HG02798 (cell line): ENCODE measurements around the gene SLC37A4.
"Not testable (repeated sequence)": the region's sequence is repeated elsewhere in the genome, so short reads cannot be mapped to it uniquely, and the experiment has no call there.

ENCODE experiments used
- ATAC-seq: cut with Tn5 transposase; IDR thresholded peaks from one replicate; pipeline ENCODE4 v1.9.1; 2021; ENCODE audit warnings: mild to moderate bottlenecking; ENCODE audit not compliant: unreplicated experiment, poor library complexity

The SLC37A4 gene

DNA sequence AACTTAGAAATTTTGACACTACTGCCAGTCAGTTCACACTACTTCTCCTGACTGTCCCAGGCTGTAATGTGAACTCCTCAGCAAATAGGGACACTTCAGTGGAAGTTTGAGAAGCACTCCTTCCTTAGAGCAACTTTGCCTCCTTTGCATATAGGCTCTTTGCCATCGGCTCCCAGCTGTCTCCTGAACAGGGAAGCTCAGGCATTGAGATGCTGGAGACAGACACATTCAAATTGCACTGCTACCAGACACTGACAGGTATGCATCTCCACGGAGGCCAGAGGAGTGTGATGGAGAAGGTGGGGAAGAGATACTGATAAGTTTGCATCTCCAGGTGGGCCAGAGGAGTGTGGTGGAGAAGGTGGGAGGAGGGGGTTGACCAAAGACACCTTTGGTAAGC, 10.7 kb downstream of the SLC37A4 start:
- ATAC-seq: no peak

DNA sequence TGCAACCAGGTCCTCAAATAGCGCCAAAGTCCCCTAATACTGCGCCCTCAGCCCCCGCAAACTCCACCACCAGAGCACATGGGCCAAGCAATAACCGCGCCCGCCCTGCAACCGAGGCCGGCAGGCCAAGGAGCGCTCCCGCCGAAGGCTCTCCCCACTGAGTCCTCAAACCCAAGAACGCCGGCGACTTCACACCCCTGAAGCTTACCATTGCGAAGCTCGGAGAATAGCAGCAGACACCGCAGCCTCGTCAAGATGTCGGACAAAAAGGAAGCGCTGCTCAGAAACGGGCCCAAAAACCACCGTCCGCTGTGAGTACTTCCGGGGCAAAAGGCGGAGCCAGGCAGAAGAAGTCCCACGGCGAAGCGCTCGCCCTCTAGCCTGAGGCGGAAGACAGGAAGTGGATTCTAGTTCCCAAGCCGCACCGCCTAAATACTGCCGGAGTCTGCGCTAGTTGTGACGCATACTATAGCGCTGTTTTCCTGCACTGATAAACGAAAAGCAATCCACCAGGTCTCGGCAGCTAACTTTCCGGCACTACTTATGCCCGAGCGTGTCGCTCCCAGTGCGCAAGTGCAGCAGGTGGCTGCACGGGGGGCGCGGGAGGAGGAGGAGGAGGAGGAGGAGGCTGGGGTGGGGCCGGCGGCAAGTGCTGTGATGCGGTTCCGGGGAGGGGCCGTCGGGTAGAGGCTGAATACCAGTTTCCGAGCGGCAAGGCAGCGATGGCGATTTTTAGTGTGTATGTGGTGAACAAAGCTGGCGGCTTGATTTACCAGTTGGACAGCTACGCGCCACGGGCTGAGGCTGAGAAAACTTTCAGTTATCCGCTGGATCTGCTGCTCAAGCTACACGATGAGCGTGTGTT, 12.4 kb downstream of the SLC37A4 start, which contains the start of the genes RPS25 and TRAPPC4:
Gene RPS25, minus strand, starts transcription at position 270 of the 865 bp plus-strand sequence. Its CDS starts 59 bp downstream, at position 211.
Gene TRAPPC4, plus strand, starts transcription at position 693 of the 865 bp plus-strand sequence. Its CDS starts 30 bp downstream, at position 723.
- peak; percentile 90 for ATAC-seq

DNA sequence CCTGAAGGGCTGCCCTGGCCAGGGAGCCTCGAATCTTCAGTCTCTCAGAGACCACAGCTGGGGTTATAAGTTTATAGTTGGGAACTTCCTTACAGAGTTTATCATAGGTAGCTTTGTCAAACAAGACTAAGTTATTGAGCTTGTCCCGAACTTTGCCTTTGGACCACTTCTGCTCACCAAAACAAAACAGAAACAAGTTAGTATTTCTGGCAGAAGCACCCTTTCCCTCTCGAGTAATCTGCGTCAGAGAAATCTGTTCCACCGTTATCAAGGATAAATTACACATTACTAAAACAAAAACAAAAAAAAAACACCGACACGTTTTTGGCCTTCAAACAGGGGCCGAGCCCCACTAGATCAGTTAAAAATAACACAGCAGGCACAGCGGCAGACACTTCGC, 13.3 kb downstream of the SLC37A4 start:
- not testable (repeated sequence) for ATAC-seq

DNA sequence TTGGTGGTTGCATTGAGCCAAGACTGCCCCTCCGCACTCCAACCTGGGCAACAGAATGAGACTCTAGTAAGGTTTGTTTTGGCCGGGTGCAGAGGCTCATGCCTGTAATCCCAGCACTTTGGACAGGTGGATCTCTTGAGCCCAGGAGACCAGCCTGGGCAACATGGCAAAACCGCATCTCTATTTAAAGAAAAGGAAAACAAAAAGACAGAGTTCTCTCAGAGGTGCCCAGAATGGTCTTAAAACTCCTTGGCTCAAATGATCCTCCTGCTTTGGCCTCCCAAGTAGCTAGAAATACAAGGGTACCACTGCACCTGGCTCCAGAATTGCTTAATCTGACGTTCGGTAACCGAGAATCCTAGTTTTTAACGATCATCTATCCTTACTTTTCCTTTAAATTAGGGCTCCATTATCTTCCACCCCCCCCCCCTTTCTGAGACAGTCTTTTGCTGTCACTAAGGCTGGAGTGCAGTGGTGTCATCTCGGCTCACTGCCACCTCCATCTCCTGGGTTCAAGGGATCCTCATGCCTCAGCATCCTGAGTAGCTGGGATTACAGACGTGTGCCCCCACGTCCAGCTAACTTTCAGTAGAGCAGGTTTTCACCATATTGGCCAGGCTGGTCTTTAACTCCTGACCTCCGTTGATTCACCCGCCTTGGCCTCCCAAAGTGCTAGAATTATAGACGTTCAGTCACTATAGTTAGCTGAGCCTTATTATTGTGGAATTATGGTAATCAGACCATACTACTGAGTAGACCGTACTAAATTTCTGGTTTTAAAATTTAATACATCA, 14.3 kb downstream of the SLC37A4 start:
- no peak for ATAC-seq

DNA sequence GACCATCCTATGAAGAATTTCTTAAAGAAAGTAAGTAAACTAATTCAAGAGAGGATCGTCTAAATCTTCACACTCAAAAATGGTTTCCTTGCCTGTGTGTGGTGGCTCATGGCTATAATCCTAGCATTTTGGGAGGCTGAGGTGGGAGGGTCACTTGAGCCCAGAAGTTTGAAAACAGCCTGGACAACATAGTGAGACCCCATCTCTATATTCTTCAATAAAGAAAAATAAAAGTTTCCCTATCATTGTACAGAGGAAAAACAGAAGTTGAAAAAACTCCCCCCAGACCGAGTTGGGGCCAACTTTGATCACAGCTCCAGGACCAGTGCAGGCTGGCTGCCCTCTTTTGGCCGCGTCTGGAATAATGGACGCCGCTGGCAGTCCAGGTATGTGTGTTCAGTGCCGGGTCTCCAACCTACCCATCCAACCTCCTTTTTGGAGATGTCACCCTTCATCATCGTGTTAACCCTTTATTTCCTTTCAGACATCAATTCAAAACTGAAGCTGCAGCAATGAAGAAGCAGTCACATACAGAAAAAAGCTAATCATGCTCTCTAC, 15.5 kb downstream of the SLC37A4 start:
- no peak for ATAC-seq

DNA sequence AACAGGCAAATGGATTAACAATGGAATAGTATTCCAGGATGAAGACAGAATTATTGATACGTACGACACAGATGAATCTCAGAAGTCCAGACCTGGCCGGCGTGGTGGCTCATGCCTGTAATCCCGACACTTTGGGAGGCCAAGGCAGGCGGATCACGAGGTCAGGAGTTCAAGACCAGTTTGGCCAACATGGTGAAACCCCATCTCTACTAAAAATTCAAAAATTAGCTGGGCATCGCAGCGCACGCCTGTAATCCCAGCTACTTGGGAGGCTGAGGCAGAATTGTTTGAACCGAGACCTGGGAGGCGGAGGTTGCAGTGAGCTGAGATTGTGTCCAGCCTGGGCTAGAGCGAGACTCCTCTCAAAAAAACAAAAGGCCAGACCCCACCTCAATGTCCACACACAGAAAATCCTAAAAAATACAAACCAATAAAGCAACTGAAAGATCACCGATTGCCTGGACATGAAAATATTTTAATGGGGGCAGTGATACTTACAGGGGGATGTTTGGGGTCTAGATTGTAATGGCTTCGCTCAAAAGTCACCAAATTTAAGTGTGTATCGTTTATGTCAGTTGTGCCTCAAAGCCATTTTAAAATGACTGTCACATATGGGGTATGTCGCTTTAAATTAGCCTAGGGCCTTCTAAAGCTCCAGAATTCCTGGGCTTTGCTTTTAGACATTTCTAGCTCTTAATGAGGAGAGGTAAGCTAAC, 16.3 kb downstream of the SLC37A4 start:
- no peak for ATAC-seq

DNA sequence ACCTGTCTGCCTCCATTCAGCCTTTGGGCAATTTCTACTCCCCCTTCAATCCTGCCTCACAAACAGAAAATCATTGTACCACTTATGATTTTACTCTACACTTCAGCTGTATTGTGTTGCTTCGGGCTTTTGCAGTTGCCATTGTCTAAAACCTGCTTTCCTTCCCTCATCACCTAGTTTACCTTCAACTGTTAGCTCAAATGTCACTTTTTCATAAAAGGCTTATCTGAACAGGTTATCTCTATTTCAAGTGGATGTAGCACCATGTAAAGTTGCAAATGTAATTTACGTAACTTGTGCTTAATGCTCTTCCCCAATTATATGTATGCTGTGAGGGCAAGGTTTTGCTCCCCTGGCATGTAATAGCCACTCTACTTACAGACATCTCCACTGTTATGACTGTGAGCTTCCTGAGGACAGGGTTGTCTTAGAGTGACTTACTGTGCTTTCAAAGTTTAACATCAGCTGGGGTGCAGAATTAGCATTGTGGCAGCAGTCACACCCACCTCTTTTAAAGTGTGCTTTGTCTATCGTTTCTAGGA, 18.0 kb downstream of the SLC37A4 start:
- no peak for ATAC-seq

DNA sequence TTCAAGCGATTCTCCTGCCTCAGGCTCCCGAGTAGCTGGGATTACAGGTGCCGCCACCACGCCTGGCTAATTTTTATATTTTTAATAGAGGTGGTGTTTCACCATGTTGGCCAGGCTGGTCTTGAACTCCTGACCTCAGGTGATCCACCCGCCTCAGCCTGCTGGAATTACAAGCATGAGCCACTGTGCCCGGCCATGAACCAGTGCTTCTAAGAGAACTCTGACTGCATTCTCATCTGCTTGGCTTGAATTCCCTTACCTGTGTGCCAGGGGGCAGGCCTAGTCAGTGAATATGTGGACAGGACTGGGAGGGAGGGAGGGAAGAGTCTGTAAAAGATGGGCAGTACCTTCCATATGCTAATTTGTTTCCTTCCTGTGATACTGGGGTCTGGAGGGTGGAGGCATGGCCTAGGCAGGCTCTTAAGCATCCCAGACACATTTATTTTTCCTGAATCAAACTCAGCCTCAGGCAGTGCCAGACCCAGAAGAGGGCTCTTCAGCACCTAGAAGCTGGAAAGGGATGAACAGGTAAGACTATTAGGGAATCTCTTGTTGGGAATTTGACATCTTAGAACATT, 19.1 kb downstream of the SLC37A4 start:
- no peak for ATAC-seq

DNA sequence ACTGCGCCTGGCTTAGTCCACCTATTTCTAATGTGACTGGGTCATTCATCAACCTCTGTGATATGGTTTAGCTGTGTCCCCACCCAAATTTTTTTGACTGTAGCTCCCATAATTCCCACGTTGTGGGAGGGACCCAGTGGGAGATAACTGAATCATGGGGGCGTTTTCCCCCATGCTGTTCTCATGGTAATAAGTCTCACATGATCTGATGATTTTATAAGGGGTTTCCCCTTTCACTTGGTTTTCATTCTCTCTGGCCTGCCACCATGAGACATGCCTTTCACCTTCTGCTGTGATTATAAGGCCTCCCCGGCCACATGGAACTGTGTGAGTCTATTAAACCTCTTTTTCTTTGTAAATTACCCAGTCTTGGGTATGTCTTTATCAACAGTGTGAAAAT, 24.0 kb downstream of the SLC37A4 start:
- ATAC-seq: no peak

DNA sequence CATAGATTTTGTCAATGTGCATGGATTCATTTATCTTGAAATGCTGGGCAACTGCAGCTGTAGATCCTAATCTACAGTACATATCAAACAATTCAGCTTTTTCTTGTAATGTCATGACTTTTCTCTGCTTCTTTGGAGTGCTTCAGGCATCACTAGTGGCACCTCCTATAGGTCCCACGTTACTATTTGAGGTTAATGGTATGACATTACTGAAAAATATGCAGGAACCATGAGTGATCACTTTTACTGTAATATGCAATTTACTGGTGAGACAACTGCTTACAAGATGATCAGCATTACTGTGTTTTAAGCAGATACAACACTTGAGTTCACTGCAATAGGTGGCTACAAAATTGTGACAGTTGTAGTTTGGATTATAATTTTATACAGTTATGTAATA, 29.8 kb downstream of the SLC37A4 start:
- ATAC-seq: no peak

DNA sequence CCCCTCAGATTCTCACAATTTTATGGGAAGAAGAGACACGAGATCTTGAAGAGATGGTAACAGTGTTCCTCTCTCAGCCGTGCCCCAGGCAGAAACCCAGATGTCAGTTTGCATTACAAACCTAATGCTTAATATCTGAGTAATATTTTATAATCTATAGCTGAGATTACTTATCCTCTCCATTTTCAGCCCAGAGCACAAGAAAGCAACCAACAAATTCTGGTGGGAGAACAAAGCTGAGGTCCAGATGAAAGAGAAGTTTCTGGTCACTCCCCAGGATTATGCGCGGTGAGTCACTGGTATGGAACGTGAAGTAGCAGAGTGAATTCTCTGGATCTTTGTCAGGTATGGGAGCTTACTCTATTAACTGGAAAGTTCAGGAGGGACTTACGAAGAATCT, 31.9 kb downstream of the SLC37A4 start:
- no peak for ATAC-seq

DNA sequence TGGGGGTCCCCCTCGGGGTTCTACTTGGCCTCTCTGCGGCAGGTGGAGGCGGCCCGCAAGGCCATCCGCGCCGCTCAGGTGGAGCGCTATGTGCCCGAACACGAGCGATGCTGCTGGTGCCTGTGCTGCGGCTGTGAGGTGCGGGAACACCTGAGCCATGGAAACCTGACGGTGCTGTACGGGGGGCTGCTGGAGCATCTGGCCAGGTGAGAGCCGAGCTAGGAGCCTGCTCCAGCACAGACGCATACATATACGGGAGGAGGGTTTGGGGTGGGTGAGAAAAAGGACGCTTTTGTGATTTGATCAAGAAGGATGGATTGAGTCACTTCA, 32.3 kb downstream of the SLC37A4 start:
- ATAC-seq: no peak

DNA sequence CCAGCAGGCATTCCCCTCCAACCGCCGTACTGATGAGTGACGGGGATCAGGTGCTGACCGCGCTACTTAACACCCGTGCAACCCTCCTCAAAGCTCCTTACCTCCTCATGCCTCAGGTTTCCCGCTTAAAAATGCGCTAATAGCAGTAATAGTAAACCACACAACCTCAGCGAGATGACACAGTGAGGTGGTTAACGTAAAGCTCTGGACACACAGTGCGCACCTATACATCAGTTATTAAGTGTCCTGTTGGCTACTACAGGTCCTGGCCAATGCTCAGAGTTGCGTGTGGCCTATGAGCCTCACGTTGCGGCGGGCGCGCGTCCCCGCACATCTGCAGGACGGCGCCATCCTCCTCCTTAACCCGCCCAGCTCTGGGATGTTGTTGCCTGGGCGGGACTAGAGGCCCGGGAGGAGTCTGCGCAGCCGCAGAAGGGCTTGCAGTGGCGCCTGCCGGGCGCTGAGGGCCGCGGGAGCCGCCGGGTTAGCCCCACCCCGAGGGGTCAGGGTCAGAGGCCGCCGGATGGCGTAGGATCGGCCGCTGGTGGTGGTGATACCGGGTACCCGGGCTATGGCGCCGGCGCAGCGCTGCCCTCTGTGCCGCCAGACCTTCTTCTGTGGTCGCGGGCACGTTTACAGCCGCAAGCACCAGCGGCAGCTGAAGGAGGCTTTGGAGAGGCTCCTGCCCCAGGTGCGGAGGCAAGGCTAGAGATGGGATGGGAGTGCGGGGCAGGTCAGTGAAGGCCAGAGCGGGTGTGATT, 32.9 kb downstream of the SLC37A4 start, which contains the start of gene CENATAC:
Gene CENATAC, plus strand, starts transcription at position 512 of the 761 bp plus-strand sequence. Its CDS starts 60 bp downstream, at position 572.
- ATAC-seq: peak; percentile 93

DNA sequence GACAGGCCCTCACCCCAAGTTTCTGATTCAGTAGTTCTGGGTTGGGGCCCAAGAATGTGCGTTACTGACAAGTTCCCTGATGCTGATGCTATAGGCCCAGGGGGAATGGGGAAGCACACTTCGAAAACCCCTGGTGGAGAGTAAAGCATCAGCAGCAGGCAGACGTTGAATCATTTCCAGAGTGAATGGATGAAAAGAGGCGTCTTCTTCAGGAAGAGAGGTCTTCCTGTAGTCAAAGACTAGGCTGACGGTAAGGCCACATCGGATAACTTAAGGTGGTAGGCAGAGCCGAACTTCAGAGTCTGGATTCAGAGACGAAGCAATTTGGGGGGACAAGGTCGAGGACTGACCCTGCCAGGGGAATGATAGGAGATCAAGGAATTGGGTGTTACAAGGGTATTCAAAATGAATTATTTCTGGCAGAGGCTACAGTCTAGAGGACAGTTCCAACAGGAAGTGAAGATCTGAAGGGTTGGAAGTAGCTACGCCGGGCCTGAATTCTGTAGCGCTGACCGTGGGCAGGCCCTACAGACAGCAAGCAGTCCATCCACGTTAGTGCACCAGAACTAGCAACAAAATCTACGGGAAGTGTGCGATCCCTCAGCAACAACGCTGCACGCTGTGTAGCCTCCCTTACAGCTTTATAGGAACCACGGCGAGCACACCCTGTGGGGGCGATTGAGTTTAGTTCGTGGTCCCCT, 33.6 kb downstream of the SLC37A4 start:
- peak; percentile 15 for ATAC-seq

DNA sequence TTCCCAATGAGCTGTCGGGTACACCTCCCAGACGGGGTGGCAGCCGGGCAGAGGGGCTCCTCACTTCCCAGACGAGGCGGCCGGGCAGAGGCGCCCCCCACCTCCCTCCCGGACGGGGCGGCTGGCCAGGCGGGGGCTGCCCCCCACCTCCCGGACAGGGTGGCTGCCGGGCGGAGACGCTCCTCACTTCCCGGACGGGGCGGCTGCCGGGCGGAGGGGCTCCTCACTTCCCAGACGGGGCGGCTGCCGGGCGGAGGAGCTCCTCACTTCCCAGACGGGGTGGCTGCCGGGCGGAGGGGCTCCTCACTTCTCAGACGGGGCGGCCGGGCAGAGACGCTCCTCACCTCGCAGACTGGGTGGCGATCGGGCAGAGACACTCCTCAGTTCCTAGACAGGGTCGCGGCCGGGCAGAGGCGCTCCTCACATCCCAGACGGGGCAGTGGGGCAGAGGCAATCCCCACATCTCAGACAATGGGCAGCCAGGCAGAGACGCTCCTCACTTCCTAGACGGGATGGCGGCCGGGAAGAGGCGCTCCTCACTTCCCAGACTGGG, 39.1 kb downstream of the SLC37A4 start:
- ATAC-seq: not testable (repeated sequence)

DNA sequence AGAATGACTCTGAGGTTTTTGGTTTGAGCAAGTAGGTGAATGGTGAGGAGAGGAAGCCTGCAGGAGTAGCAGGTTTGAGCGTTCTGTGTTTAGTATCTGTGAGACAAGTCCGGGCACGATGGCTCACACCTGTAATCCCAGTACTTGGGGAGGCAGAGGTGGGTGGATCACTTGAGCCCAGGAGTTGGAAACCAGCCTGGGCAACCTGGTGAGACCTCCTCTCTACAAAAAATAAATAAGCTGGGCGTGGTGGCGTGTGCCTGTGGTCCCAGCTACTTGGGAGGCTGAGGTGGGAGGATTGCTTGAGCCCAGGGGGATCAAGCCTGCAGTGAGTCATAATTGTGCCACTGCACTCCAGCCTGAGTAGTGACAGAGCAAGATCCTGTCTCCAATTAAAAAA, 42.4 kb downstream of the SLC37A4 start:
- no peak for ATAC-seq

DNA sequence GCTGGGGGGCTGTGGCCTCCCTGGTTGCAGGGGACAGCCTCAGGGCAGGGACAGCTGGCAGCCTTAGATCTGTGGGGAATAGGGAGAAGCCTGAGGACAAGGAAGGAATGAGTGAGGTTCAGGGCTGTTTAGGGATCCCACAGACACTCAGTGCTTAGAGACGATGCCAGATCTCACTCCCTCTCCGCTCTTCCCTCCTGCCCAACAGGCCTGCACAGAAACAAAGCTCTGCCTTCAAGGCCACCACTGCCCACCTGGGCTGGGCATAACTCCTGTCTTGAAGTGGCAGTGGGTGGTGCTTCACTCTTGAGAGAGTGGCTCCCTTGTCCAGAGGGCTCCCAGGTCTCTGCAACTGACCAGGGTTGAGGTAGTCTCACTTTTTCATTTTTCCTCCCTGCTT, 45.9 kb downstream of the SLC37A4 start:
- ATAC-seq: no peak

DNA sequence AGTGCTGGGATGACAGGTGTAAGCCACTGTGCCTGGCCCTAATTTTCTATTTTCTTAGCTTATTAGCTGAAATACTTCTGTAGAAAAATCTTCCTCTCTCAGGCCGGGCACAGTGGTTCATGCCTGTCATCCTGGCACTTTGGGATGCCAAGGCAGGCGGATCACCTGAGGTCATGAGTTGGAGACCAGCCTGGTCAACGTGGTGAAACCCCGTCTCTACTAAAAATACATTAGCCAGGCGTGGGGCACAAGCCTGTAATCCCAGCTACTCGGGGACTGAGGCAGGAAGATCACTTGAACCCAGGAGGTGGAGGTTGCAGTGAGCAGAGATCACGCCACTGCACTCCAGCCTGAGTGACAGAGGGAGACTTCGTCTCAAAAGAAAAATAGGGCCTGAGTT, 46.3 kb downstream of the SLC37A4 start:
- ATAC-seq: not testable (repeated sequence)
